ENCODE measurements around the gene PEBP1.

The PEBP1 gene

GRCh38 chr12:118135788-118136558, at the start of gene PEBP1:
Gene PEBP1, plus strand, starts transcription at chr12:118136124. Its CDS starts 86 bp downstream, at chr12:118136210.
- H3K4me3 ChIP-seq (ENCODE audit: control insufficient read depth, low read depth, low read length): peak within 1 kb of the TSS; percentile 87
- DNase-seq (ENCODE audit: low read depth): peak; percentile 51
- no peak for TF ChIP-seq CTCF (IDR thresholded peaks at IDR 0.05; ENCODE audit: control insufficient read depth, insufficient read depth, low read depth, low read length, missing control alignments)

DNA sequence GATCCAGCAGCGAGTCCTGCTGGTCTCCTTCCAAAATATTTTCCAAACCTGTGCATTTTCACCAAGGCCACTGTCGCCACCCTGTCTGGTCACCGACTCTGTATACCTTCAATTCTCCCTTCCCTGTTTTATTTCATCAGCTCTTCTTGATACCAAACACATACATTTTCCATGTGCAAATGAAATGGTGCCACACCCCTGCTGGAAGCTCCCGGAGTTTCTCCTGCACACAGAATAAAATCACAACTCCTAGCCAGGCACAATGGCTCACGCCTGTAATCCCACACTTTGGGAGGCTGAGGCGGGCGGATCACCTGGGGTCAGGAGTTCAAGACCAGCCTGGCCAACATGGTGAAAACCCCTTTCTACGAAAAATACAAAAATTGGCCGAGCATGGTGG, 46.1 kb upstream of the PEBP1 start:
- TF ChIP-seq CTCF (IDR thresholded peaks at IDR 0.05; ENCODE audit: control insufficient read depth, insufficient read depth, low read depth, low read length, missing control alignments): no peak
- H3K4me3 ChIP-seq (ENCODE audit: control insufficient read depth, low read depth, low read length): no peak overlapping the region
- no peak for DNase-seq (ENCODE audit: low read depth)

- DNase-seq (ENCODE audit: low read depth): no peak
- no peak overlapping the region for H3K4me3 ChIP-seq (ENCODE audit: control insufficient read depth, low read depth, low read length)
- TF ChIP-seq CTCF (IDR thresholded peaks at IDR 0.05; ENCODE audit: control insufficient read depth, insufficient read depth, low read depth, low read length, missing control alignments): no peak
These were observed 41.9 kb upstream of the PEBP1 start for GRCh38 chr12:118094039-118094438.

DNA sequence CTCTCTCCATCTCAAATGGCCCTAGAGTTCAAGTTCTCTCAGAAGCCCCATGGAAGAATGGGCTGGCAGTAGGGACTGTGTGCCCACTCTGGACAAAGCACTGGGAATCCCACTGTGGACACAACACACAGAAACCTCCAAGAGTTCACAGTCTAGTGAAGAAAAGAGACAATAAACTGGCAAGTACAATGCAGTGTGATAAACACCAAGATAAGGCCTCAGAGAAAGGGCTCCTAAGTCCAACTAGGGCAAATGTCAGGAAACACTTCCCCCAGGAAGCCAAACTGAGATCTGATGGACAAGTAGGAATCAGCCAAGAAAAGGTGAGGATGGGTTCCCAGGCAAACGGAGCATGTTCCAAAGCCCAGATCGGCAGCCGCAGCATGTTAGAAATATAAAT, 37.5 kb upstream of the PEBP1 start:
- H3K4me3 ChIP-seq (ENCODE audit: control insufficient read depth, low read depth, low read length): no peak overlapping the region
- TF ChIP-seq CTCF (IDR thresholded peaks at IDR 0.05; ENCODE audit: control insufficient read depth, insufficient read depth, low read depth, low read length, missing control alignments): no peak
- no peak for DNase-seq (ENCODE audit: low read depth)

GRCh38 chr12:118098911-118099671, 36.8 kb upstream of the PEBP1 start:
- no peak for TF ChIP-seq CTCF (IDR thresholded peaks at IDR 0.05; ENCODE audit: control insufficient read depth, insufficient read depth, low read depth, low read length, missing control alignments)
- H3K4me3 ChIP-seq (ENCODE audit: control insufficient read depth, low read depth, low read length): no peak overlapping the region
- no peak for DNase-seq (ENCODE audit: low read depth)

GRCh38 chr12:118101051-118101450, 34.9 kb upstream of the PEBP1 start:
- no peak for DNase-seq (ENCODE audit: low read depth)
- no peak for TF ChIP-seq CTCF (IDR thresholded peaks at IDR 0.05; ENCODE audit: control insufficient read depth, insufficient read depth, low read depth, low read length, missing control alignments)
- H3K4me3 ChIP-seq (ENCODE audit: control insufficient read depth, low read depth, low read length): no peak overlapping the region

Data from AG09309 (cell line).